Esophagus squamous epithelium (tissue), 4 donors: Measurements from ENCODE around the gene PURA.

Experiments used
- CTCF ChIP-seq, 6 experiments: fragments of 450-650 bp in 4 of 6; fragments of 200-600 bp in 2 of 6; sonication (generic) in 2 of 6; IDR thresholded peaks; one replicate each; pipeline ENCODE4 v1.5.1; 2016 to 2019; ENCODE audit warnings: antibody characterized with exemption in 6 of 6, mild to moderate bottlenecking in 4 of 6, moderate library complexity in 4 of 6
- POLR2A ChIP-seq, 4 donors: fragments of 450-650 bp; IDR thresholded peaks; one replicate each; pipeline ENCODE4 v1.6.1; 2017; ENCODE audit warnings: antibody characterized with exemption in 4 of 4, mild to moderate bottlenecking in 4 of 4, moderate library complexity in 3 of 4

GRCh38 chr5:140162781-140163180, 48.9 kb downstream of the PURA start:
- no peak for TF ChIP-seq CTCF (IDR thresholded peaks at IDR 0.05)
- TF ChIP-seq POLR2A (IDR thresholded peaks at IDR 0.05): no peak
